ENCODE results near the gene TET1. TPM values are rescaled to one million over a fixed set of nuclear protein-coding genes. Genes with fewer than 3 reads are reported as not detected.

TET1 gene
- total RNA-seq, 1 donor from 2014 or later = under 0.01 TPM

GRCh38 chr10:68668231-68668630 is 108.1 kb downstream of the TET1 start:
- DNase-seq (ENCODE audit: low read depth) (no peak), FAIRE-seq (no peak)
- Histone ChIP-seq H3K36me3 (ENCODE audit: control insufficient read depth, insufficient read depth, low read length) (no peaks in the 10 kb centered on the region), H3K4me3 (ENCODE audit: low read depth, low read length) (no peak overlapping the region), H3K27me3 (ENCODE audit: control insufficient read depth, insufficient read depth, low read length) (no peaks in the 10 kb centered on the region)
- TF ChIP-seq CTCF (IDR thresholded peaks at IDR 0.05; ENCODE audit: insufficient read depth, low read length, severe bottlenecking) = no peak

GRCh38 chr10:68668972-68669371 is 108.8 kb downstream of the TET1 start:
- Histone ChIP-seq H3K27me3 (ENCODE audit: control insufficient read depth, insufficient read depth, low read length) (no peaks in the 10 kb centered on the region), H3K4me3 (ENCODE audit: low read depth, low read length) (no peak overlapping the region), H3K36me3 (ENCODE audit: control insufficient read depth, insufficient read depth, low read length) (no peaks in the 10 kb centered on the region)
- no peak for TF ChIP-seq CTCF (IDR thresholded peaks at IDR 0.05; ENCODE audit: insufficient read depth, low read length, severe bottlenecking)
- no peak for DNase-seq (ENCODE audit: low read depth)
- FAIRE-seq = no peak

GRCh38 chr10:68684413-68684812 is 124.3 kb downstream of the TET1 start:
- DNase-seq (ENCODE audit: low read depth) (no peak), FAIRE-seq (no peak)
- H3K27me3 ChIP-seq (ENCODE audit: control insufficient read depth, insufficient read depth, low read length) = no peaks in the 10 kb centered on the region
- H3K36me3 ChIP-seq (ENCODE audit: control insufficient read depth, insufficient read depth, low read length) = no peaks in the 10 kb centered on the region
- no peak for TF ChIP-seq CTCF (IDR thresholded peaks at IDR 0.05; ENCODE audit: insufficient read depth, low read length, severe bottlenecking)
- no peak overlapping the region for H3K4me3 ChIP-seq (ENCODE audit: low read depth, low read length)

- Histone ChIP-seq H3K4me3 (ENCODE audit: low read depth, low read length) (no peak overlapping the region), H3K27me3 (ENCODE audit: control insufficient read depth, insufficient read depth, low read length) (no peaks in the 10 kb centered on the region), H3K36me3 (ENCODE audit: control insufficient read depth, insufficient read depth, low read length) (no peaks in the 10 kb centered on the region)
- no peak for DNase-seq (ENCODE audit: low read depth)
- no peak for FAIRE-seq
- no peak for TF ChIP-seq CTCF (IDR thresholded peaks at IDR 0.05; ENCODE audit: insufficient read depth, low read length, severe bottlenecking)
Observed at GRCh38 chr10:68696018-68696417, 135.9 kb downstream of the TET1 start.

GRCh38 chr10:68697106-68697505 is 137.0 kb downstream of the TET1 start:
- no peak for TF ChIP-seq CTCF (IDR thresholded peaks at IDR 0.05; ENCODE audit: insufficient read depth, low read length, severe bottlenecking)
- H3K27me3 ChIP-seq (ENCODE audit: control insufficient read depth, insufficient read depth, low read length) = no peaks in the 10 kb centered on the region
- no peaks in the 10 kb centered on the region for H3K36me3 ChIP-seq (ENCODE audit: control insufficient read depth, insufficient read depth, low read length)
- FAIRE-seq (no peak), DNase-seq (ENCODE audit: low read depth) (no peak)
- no peak overlapping the region for H3K4me3 ChIP-seq (ENCODE audit: low read depth, low read length)

- no peaks in the 10 kb centered on the region for H3K27me3 ChIP-seq (ENCODE audit: control insufficient read depth, insufficient read depth, low read length)
- no peak for TF ChIP-seq CTCF (IDR thresholded peaks at IDR 0.05; ENCODE audit: insufficient read depth, low read length, severe bottlenecking)
- no peak overlapping the region for H3K4me3 ChIP-seq (ENCODE audit: low read depth, low read length)
- FAIRE-seq (no peak), DNase-seq (ENCODE audit: low read depth) (no peak)
- no peaks in the 10 kb centered on the region for H3K36me3 ChIP-seq (ENCODE audit: control insufficient read depth, insufficient read depth, low read length)
Observed at GRCh38 chr10:68700197-68700596, 140.1 kb downstream of the TET1 start.
